GM12878 (cell line): Measurements from ENCODE around the gene IL1B. TPM values are rescaled to one million over a fixed set of nuclear protein-coding genes. Genes with fewer than 3 reads are reported as not detected.
A peak's percentile ranks its signal among the peaks of the same experiment; 100 is the strongest.

Source experiments
- ATAC-seq: fragments of 200-7000 bp; cut with Tn5 transposase; 3 replicates; pipeline ENCODE4 v1.9.1; 2020; ENCODE audit warnings: mild to moderate bottlenecking, moderate library complexity
- BruUV-seq: library from RNA; stranded (reverse); fragments of 400-500 nt; replicated peaks from 2 replicates; lab custom pipeline; 2021; lab: Mats Ljungman, UMichigan
- CTCF ChIA-PET: fragments of 300-600 bp; sonication (Branson Sonifier 250); formaldehyde crosslinking; extraction: SDS; loops from one replicate; lab custom pipeline; 2021; ENCODE audit warnings: inconsistent platforms; lab: Yijun Ruan, JAX
- POLR2A ChIA-PET: fragments of 350-600 bp; formaldehyde crosslinking; extraction: SDS; loops from one replicate; lab custom pipeline; 2021; ENCODE audit warnings: inconsistent platforms; lab: Charles Lee
- RAD21 ChIA-PET: fragments of 300-600 bp; sonication (Branson Sonifier 250); formaldehyde crosslinking; loops from one replicate; lab custom pipeline; 2023; ENCODE audit warnings: antibody characterized with exemption; ENCODE audit not compliant: unreplicated experiment; lab: Charles Lee
- SMC1A ChIA-PET: fragments of 300-600 bp; sonication (Branson Sonifier 250); formaldehyde crosslinking; loops from one replicate; lab custom pipeline; 2023; ENCODE audit not compliant: unreplicated experiment, uncharacterized antibody; lab: Charles Lee
- DNase-seq: peaks from one replicate; pipeline ENCODE4 v3.0.0-alpha.2; 2011; ENCODE audit warnings: low read depth, low spot score
- FAIRE-seq: peaks from 3 replicates; lab custom pipeline; 2011; peaks lifted over from hg19 to GRCh38; lab: Jason Lieb, UNC
- H2AFZ ChIP-seq: 2 replicates; pipeline ENCODE4 v1.6.0; 2011; ENCODE audit warnings: low read depth, low read length, control low read depth; ENCODE audit not compliant: control insufficient read depth
- H3K27ac ChIP-seq: 2 replicates; pipeline ENCODE4 v1.5.1; 2011; ENCODE audit warnings: control low read depth; ENCODE audit not compliant: control insufficient read depth, insufficient read depth
- H3K27me3 ChIP-seq, 2 experiments: replicated peaks in 1 of 2; 2 replicates each; pipeline versions ENCODE4 v1.6.0 to v1.6.1; 2011; ENCODE audit warnings: low read length in 1 of 2; ENCODE audit not compliant: control insufficient read depth in 2 of 2, insufficient read depth in 2 of 2
- H3K36me3 ChIP-seq, 2 experiments: 2 replicates each; pipeline ENCODE4 v1.5.1; 2011; ENCODE audit warnings: low read length in 1 of 2; ENCODE audit not compliant: control insufficient read depth in 2 of 2, insufficient read depth in 2 of 2
- H3K4me1 ChIP-seq: 2 replicates; pipeline ENCODE4 v1.6.1; 2011; ENCODE audit warnings: mild to moderate bottlenecking, low read length, moderate library complexity, mixed read lengths; ENCODE audit not compliant: control insufficient read depth, insufficient read depth
- H3K4me2 ChIP-seq: 2 replicates; pipeline ENCODE4 v1.6.0; 2011; ENCODE audit warnings: control low read depth; ENCODE audit not compliant: control insufficient read depth, insufficient read depth
- H3K4me3 ChIP-seq: fragments of 200-600 bp; sonication (generic); 2 replicates; pipeline ENCODE4 v1.5.1; 2016
- H3K79me2 ChIP-seq: 2 replicates; pipeline ENCODE4 v1.6.0; 2011; ENCODE audit warnings: low read length; ENCODE audit not compliant: control insufficient read depth, insufficient read depth
- H3K9ac ChIP-seq: 2 replicates; pipeline ENCODE4 v1.8.0; 2011; ENCODE audit warnings: low read length, control low read depth, mixed read lengths; ENCODE audit not compliant: control insufficient read depth, insufficient read depth
- H3K9me3 ChIP-seq: replicated peaks from 3 replicates; pipeline ENCODE4 v1.5.1; 2011; ENCODE audit warnings: mild to moderate bottlenecking, low read length; ENCODE audit not compliant: control insufficient read depth, insufficient read depth
- H4K20me1 ChIP-seq: 2 replicates; pipeline ENCODE4 v1.6.0; 2011; ENCODE audit not compliant: control insufficient read depth, insufficient read depth
- BMI1 ChIP-seq: fragments of 450-650 bp; IDR thresholded peaks from 2 replicates; pipeline ENCODE4 v1.6.1; 2016; ENCODE audit warnings: mild to moderate bottlenecking, moderate library complexity, borderline replicate concordance
- BRCA1 ChIP-seq: IDR thresholded peaks from 2 replicates; pipeline ENCODE4 v1.6.1; 2011; ENCODE audit warnings: low read depth, low read length, improper control_type of control experiment
- CBX5 ChIP-seq: sonication (generic); IDR thresholded peaks from 2 replicates; pipeline ENCODE4 v1.6.1; 2016; ENCODE audit warnings: low read depth, moderate library complexity, mild to moderate bottlenecking, inconsistent platforms
- E4F1 ChIP-seq: fragments of 450-650 bp; IDR thresholded peaks from 2 replicates; pipeline ENCODE4 v1.6.1; 2018; ENCODE audit warnings: borderline replicate concordance, mild to moderate bottlenecking; ENCODE audit not compliant: partially characterized antibody
- IKZF2 ChIP-seq, 2 experiments: fragments of 450-650 bp; IDR thresholded peaks; 2 replicates each; pipeline ENCODE4 v1.6.1; 2017; ENCODE audit warnings: mild to moderate bottlenecking in 2 of 2, moderate library complexity in 2 of 2
- JUNB ChIP-seq: IDR thresholded peaks from 2 replicates; pipeline ENCODE4 v1.6.1; 2016; ENCODE audit warnings: antibody characterized with exemption, mild to moderate bottlenecking
- MTA2 ChIP-seq: fragments of 450-650 bp; IDR thresholded peaks from 2 replicates; pipeline ENCODE4 v1.6.1; 2016; ENCODE audit warnings: low read depth, mild to moderate bottlenecking, moderate library complexity
- NR2C1 ChIP-seq: fragments of 450-650 bp; IDR thresholded peaks from 2 replicates; pipeline ENCODE4 v1.6.1; 2017; ENCODE audit warnings: antibody characterized with exemption, mild to moderate bottlenecking, moderate library complexity
- NR2C2 ChIP-seq: IDR thresholded peaks from 2 replicates; pipeline ENCODE4 v1.6.1; 2011; ENCODE audit warnings: borderline replicate concordance, low read depth; ENCODE audit not compliant: control insufficient read depth, insufficient read length
- NRF1 ChIP-seq: conservative IDR thresholded peaks from 2 replicates; pipeline ENCODE4 v1.6.1; 2011; ENCODE audit warnings: mild to moderate bottlenecking, low read depth, low read length, improper control_type of control experiment
- PML ChIP-seq: IDR thresholded peaks from 2 replicates; pipeline ENCODE4 v1.6.1; 2012; ENCODE audit warnings: low read length, inconsistent platforms
- RCOR1 ChIP-seq: conservative IDR thresholded peaks from 2 replicates; pipeline ENCODE4 v1.6.1; 2012; ENCODE audit warnings: low read depth, low read length, improper control_type of control experiment
- SMAD5 ChIP-seq: IDR thresholded peaks from 2 replicates; pipeline ENCODE4 v1.6.1; 2016; ENCODE audit warnings: antibody characterized with exemption, low read depth
- WGBS: methylation state at CpG from one replicate; pipeline ENCODE4 v1.1.6; 2016; ENCODE audit warnings: low lambda C conversion rate; ENCODE audit not compliant: insufficient replicate concordance, insufficient coverage; ENCODE audit errors: missing lambda C conversion rate; 5-methylcytosine and 5-hydroxymethylcytosine counted together
- in situ Hi-C: fragments of 300-500 bp; cut with MboI; formaldehyde crosslinking; loops from 9 replicates; pipeline ENCODE4 v1.14.3; 2018; ENCODE audit warnings: mixed read lengths
- intact Hi-C: fragments of 100-400 bp; cut with micrococcal nuclease; formaldehyde crosslinking; loops from one replicate; pipeline ENCODE4 v1.14.2; 2022; ENCODE audit not compliant: unreplicated experiment
- polyA plus RNA-seq, 11 experiments: library from polyadenylated mRNA; depleted of rRNA in 4 of 11; unstranded in 6 of 11; stranded (reverse) in 5 of 11; fragments of >200 nt; fragmentation: Nextera tagmentation in 4 of 11; fragmentation: Illumina TruSeq in 1 of 11; extraction: Ambion mirVana in 4 of 11; extraction: Trizol in 1 of 11; gene quantifications; 1 replicate in 1 of 11; 2 replicates in 10 of 11; pipeline versions ENCODE4 v1.2.1 to v1.2.3, GENCODE V29; 2011 to 2016; ENCODE audit warnings: inconsistent platforms in 2 of 11, missing spikeins in 2 of 11, low read depth in 1 of 11
- total RNA-seq, 4 experiments: library from RNA; depleted of rRNA in 3 of 4; stranded (reverse); fragments of >200 nt in 3 of 4; fragmentation: Illumina TruSeq in 1 of 4; extraction: Trizol in 1 of 4; gene quantifications; 2 replicates each; pipeline versions ENCODE4 v1.2.1 to v1.2.3, GENCODE V29; 2013 to 2021
- TF ChIP-seq, protein P1 (sequence below): fragments of 450-650 bp; IDR thresholded peaks from 2 replicates; pipeline ENCODE4 v1.6.1; 2017; ENCODE audit warnings: mild to moderate bottlenecking, moderate library complexity
- TF ChIP-seq, protein P2 (sequence below): IDR thresholded peaks from 2 replicates; pipeline ENCODE4 v1.6.1; 2012; ENCODE audit warnings: low read depth, low read length, improper control_type of control experiment
- TF ChIP-seq, protein P3 (sequence below): IDR thresholded peaks from 2 replicates; pipeline ENCODE4 v1.6.1; 2011; ENCODE audit warnings: low read depth, low read length, improper control_type of control experiment, borderline replicate concordance

Gene IL1B
- total and polyA plus RNA-seq, 10 of the 15 experiments (the other 5 are each of a cell fraction or from before 2014, with no cell fraction given) = 0.20 to 1.6 (median 0.84) TPM

DNA sequence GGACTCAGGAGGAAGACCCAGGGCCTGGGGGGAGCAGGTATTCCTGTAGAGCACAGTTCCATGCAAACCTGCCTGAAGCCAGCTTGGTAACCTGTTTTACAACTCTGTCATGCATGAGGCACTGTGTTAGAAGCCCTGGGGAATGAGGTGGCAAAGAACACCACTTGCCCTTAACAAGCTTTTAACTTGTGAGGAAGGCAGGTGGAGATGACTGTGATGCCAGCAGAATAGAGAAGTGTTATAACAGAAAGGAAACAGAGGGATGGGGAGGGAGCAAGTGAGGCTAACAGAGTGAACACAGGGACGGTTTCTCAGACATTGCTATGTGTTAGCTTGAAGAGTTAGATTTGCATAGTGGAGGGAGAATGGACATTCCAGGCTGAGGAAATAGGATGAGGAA, 40.8 kb downstream of the IL1B start (continued):
- TF ChIP-seq, protein P1, sequence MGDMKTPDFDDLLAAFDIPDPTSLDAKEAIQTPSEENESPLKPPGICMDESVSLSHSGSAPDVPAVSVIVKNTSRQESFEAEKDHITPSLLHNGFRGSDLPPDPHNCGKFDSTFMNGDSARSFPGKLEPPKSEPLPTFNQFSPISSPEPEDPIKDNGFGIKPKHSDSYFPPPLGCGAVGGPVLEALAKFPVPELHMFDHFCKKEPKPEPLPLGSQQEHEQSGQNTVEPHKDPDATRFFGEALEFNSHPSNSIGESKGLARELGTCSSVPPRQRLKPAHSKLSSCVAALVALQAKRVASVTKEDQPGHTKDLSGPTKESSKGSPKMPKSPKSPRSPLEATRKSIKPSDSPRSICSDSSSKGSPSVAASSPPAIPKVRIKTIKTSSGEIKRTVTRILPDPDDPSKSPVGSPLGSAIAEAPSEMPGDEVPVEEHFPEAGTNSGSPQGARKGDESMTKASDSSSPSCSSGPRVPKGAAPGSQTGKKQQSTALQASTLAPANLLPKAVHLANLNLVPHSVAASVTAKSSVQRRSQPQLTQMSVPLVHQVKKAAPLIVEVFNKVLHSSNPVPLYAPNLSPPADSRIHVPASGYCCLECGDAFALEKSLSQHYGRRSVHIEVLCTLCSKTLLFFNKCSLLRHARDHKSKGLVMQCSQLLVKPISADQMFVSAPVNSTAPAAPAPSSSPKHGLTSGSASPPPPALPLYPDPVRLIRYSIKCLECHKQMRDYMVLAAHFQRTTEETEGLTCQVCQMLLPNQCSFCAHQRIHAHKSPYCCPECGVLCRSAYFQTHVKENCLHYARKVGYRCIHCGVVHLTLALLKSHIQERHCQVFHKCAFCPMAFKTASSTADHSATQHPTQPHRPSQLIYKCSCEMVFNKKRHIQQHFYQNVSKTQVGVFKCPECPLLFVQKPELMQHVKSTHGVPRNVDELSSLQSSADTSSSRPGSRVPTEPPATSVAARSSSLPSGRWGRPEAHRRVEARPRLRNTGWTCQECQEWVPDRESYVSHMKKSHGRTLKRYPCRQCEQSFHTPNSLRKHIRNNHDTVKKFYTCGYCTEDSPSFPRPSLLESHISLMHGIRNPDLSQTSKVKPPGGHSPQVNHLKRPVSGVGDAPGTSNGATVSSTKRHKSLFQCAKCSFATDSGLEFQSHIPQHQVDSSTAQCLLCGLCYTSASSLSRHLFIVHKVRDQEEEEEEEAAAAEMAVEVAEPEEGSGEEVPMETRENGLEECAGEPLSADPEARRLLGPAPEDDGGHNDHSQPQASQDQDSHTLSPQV = no peak
- TF ChIP-seq, protein P2, sequence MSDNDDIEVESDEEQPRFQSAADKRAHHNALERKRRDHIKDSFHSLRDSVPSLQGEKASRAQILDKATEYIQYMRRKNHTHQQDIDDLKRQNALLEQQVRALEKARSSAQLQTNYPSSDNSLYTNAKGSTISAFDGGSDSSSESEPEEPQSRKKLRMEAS = no peak
- TF ChIP-seq CBX5 = no peak

- Histone ChIP-seq H3K9ac (no peak overlapping the region), H4K20me1 (no peaks in the 10 kb centered on the region), H3K27me3 (no peaks in the 10 kb centered on the region), H3K36me3 (no peaks in the 10 kb centered on the region), H3K4me3 (no peak overlapping the region), H3K79me2 (no peaks in the 10 kb centered on the region), H3K27ac (0 out of 2 replicates have a peak overlapping the region, but pooled peaks have one; percentile 64), H3K4me1 (peaks cover 13% of the 10 kb centered on the region), H2AFZ (no peak overlapping the region), H3K9me3 (peaks cover 2% of the 10 kb centered on the region; the same call in 2 of the 3 replicates), H3K4me2 (no peak overlapping the region)
- ChIA-PET SMC1A (interaction anchor here (1.4 to 6.5 kb wide), 4 partner anchors 10 to 90 kb away, joined by 3 to 57 read pairs (median 8); partner anchors contain the start of gene IL1A), CTCF (interaction anchor here (0.6 to 1.4 kb wide), 3 partner anchors 46 to 147 kb away, joined by 5 to 6 read pairs (median 5); no protein-coding TSS in a partner anchor), RAD21 (interaction anchor here (1.0 to 1.6 kb wide), 5 partner anchors 11 to 86 kb away, joined by 3 to 6 read pairs (median 4); no protein-coding TSS in a partner anchor), POLR2A (interaction anchor here (1.1 to 2.4 kb wide), 5 partner anchors 9 to 40 kb away, joined by 3 to 9 read pairs (median 4); partner anchors contain the start of gene IL1A)
- FAIRE-seq = no peak
- in situ Hi-C loops = no loop called here
- DNase-seq = no peak
- intact Hi-C loops = no loop called here
- WGBS = 100% methylated on average over 3 of the region's 3 CpGs
- BruUV-seq = no TSS peak
- no peak for ATAC-seq
- TF ChIP-seq RCOR1 (no peak), MTA2 (no peak), NR2C2 (no peak), SMAD5 (no peak), PML (no peak), BMI1 (no peak), IKZF2 (IDR thresholded peaks at IDR 0.05) (no peak), NR2C1 (no peak), NRF1 (no peak), BRCA1 (no peak), E4F1 (no peak), JUNB (no peak)
- TF ChIP-seq, protein P3, sequence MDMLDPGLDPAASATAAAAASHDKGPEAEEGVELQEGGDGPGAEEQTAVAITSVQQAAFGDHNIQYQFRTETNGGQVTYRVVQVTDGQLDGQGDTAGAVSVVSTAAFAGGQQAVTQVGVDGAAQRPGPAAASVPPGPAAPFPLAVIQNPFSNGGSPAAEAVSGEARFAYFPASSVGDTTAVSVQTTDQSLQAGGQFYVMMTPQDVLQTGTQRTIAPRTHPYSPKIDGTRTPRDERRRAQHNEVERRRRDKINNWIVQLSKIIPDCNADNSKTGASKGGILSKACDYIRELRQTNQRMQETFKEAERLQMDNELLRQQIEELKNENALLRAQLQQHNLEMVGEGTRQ = no peak
Observed at GRCh38 chr2:112794841-112795240, 41.7 kb downstream of the IL1B start.
